Activated CD8-positive, alpha-beta memory T cell treated with anti-CD3 and anti-CD28 coated beads, Interleukin-2, amount 50 U/mL, for 24 hours (primary cell): ENCODE data around the gene KAZN.

Experiments used
- DNase-seq: peaks from one replicate; pipeline ENCODE4 v3.0.0-alpha.2; 2020; ENCODE audit errors: extremely low read depth

Gene KAZN

DNA sequence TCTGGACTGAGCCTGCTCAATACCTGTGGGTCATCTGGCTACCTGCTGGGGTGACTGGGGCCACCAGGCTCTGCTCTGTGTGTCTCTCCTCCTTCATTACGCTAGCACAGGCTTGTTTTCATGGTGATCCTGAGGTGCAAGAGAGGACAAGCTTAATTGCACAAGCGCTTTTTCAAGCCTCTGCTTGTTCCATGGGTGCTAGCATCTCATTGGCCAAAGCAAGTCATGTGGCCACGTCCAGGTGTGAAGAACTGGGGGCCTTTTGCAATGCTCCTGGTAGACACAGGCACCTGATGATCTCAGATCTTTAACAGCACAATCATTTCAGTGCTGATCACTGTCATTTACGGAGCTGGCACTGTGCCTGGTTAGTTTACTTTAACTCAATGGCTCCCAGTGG, 114.6 kb downstream of the KAZN start:
- no peak for DNase-seq

DNA sequence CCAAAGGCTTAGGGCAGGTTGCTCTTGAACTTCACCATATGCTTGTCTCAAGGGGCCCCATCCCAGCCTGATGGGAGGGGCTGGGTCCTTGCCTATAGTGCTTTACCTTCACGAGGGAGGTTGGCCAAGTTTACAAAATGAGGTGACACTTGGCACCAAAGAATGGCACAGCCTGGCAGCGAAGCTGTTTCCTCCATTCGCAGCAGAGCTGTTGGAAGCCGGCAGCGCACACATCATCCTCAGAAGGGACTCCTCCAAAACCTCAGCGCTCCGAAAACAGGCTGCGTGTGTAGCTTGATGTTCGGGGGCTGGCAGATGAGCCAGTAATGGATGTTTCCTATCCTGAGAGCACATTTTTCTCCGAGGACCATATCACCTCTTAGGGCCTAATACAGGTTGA, 116.8 kb downstream of the KAZN start:
- DNase-seq: no peak

DNA sequence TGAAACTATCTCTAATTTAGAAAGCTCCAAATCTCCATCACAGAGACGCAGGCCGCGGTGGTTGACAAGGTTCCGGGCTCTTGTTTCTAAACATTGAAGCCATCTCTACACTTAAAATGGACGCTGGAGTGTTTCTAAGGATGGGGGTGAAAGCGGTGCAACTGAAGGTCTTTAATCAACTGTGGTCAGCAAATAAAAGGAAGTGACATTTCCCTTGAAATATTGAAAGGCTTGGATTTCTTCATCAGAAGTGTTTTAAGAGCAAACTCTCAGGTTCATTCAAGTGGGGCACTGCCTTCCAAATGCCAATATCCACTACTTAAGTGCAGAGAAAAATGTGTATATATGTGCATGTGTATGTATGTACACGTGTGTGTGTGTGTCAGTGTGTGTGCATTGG, 117.3 kb downstream of the KAZN start:
- no peak for DNase-seq

DNA sequence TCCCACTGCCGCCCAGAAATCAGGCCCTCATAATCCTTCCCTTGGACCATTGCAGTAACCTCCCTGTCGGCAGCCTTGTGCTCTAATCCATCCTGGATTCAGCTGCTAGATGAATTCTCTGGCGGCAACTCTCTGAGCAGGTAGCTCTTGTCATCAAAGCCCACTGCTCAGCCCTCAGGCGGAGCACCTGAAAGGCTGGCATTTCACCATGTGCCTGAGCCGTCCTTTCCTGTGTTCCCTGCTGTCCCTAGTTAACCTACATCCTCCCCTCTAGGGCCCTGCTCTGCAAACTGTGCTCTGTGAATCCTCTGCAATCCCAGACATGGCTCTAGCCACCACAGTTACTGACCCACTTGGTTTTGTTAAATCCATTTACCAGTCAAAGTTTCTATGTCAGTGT, 118.0 kb downstream of the KAZN start:
- no peak for DNase-seq

DNA sequence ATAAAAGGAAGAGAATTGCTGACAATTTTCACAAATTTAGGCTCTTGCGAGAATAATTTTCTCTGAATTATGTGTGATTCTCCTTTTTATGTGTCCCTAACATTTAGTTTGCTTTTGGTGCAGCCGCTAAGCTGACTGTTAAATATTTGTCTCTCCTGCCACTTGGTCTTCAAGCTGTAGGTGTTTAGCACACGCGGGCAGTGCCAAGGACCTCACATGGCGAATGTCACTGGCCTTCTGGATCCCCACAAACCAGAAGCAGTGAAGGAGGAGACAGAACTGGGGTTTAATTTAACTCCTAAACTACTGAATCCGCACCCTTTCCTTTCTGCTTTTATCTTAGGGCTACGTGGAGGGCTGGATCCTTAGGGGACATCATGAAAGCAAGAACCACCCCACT, 120.0 kb downstream of the KAZN start:
- DNase-seq: no peak

DNA sequence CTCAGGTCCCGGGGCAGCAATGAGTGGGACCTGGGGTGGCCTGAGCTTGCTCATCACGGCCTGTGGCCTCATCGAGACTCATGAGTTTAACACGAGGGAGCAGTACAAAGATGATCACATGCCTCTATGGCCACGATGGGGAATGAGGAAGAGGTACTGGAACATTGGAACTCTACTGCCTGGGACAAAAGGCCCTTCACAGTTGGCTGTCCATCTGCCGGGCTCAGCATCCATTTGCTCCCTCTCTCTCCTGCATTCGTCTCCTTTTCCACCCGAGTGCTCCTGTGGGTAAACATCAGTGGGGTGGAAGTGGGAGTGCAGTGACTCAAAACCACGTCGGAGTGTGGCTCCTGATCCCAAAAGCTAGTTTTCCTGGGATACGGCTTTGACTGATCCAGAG, 124.9 kb downstream of the KAZN start:
- no peak for DNase-seq

DNA sequence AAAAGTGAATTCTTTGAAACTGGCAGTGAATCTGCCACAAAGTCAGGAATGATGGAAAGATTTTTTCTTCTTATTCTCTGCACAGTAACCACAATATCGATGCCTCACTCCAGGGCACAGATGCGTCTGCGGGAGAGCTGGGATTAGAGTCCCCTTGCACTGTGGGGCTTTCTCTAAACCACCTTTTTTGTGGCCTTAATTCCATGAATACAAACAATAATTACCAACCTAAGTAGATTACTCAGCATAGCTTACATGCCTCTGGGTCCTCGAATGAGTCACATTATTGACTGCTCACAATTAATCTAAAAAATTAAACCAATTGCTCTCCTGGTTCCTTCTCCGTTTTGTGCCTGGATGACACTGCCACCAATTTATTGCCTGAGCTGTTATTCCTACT, 125.8 kb downstream of the KAZN start:
- no peak for DNase-seq

DNA sequence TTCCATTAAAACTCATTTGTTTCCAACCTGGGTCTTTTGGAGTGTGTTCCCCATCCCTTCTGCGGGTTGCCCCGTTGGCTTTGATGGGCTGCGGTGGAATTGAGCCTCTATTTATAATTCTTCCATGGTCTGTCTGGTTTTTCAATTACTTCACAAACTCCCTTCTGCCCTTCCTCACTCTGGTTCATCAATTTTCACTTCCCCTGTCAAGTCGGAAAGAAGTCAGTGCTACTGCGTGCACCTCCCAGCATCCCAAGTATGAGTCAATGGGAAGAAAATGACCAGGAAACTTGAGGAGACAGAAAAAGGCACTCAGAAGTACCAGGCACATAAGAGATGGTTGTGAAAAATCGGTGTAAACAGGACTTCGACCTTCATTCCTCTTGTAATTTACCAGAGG, 126.2 kb downstream of the KAZN start:
- DNase-seq: no peak

DNA sequence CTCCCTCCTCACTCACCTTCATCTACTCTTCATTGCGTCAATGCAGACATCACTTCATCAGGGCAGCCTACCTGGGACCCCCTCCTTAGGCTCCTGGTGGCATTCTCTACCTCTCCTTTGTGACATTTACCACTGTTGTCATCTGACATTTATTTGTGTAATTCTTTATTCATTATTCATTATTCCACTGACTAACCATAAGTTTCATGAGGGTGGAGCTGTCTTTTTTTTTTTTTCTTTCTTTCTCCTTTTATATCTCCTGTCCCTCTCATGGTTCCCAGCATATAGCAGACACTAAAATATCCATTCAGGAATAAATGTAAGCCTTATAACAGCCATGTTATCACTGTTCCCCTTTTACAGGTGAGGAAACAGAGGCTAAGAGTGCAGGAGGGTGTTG, 126.8 kb downstream of the KAZN start:
- no peak for DNase-seq

DNA sequence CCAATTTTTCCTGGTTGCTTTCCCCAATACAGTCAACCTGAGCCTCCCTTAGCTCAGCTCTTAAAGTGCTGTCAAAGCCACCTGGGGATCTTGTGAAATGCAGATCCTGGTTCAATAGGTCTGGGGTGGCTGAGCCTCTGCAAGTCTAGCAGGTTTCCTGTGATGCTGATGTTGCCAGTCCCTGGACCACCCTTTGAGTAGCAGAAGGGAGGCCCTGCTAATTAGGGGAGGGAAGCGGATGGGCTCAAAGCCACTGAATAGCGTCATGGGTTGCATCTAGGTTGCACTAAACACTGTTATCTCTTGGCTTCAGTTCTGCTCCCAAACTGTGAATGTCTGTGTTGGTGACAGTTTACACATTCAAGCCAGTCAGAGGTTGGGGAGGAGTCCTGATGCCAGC, 127.2 kb downstream of the KAZN start:
- DNase-seq: no peak

DNA sequence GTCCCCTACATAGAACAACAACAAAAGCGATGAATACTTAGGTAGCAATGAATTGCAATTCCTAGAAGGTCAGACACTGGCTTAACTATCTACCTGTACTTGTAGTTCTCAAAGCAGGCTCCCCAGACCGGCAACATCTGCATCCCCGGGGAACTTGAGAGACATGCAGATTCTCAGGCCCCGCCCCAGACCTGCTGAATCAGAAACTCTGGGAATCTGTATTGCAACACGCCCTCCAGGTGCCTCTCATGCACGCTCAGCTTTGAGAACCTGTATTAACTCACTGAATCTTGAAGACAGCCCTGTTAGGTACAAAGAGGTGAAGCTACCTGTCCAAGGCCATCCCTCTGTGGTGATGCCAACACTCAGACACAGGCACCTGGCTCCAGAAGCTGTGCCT, 128.1 kb downstream of the KAZN start:
- no peak for DNase-seq

DNA sequence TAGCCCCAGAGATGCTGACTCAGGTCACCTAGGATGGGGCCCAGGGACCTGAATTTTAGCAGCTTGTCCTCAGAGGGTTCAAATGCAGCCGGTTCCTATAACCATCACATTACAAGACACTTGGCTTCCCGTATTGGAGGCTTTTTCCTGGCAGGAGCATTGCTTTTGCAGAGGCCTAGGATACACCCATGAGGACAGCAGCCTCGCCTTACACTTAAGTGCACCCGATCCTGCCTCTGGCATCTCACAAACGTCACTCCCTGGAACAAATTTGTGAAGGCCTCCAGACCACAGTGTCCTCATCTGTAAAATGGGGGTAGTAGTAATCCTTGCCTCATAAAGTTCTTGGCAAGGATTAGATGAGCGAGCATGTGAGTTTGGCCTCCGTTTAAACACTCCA, 130.0 kb downstream of the KAZN start:
- DNase-seq: no peak

DNA sequence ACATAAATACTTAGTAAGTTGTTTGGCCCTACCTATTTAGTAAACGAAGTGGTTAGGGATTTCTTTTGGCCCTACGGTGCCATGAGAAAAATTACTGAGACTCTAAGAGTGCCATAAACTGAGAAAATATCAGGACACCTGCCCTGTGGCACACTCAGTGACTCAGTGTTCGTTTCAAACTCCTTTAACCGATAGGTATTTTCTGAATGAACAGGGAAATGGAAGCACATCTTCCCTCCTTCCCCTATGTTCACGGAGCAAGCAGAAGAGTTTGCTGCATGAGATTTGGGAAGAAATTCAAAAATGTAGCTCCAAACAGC, 134.2 kb downstream of the KAZN start:
- DNase-seq: no peak

DNA sequence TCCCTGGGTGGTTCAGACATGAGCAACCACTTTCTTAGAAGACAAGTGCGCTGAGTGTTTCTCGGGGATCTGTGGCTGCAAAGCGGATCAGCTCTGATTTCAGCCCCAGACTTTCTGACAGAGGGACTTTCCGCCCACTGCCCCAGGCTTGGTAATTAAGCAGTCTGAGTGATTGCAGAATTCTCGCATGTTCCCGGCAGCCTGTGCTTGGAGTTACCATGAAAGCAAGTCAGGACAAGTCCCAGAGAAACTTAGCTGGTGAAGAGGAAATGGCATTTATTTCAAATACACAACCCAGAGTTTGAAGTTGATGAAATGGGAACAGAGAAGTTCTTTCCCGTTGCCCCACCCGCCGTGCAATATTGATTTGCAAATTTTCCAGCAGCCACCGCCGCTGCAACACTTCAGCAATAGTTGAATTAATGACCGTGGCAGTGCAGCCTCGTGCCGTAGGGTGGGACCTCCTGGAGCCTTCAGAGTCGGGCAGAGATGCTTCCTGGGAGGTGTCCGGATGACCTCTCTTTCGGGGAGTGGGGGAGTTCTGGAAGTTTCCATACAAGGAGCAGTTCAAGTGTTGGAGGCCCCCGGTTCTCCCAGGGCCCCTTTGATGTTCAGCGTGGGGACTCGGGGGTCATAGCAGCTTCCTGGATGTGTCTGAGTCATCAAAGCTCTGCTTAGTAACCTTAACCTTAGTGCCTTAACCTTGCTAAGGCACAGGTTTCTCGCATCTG, 134.7 kb downstream of the KAZN start:
- no peak for DNase-seq

DNA sequence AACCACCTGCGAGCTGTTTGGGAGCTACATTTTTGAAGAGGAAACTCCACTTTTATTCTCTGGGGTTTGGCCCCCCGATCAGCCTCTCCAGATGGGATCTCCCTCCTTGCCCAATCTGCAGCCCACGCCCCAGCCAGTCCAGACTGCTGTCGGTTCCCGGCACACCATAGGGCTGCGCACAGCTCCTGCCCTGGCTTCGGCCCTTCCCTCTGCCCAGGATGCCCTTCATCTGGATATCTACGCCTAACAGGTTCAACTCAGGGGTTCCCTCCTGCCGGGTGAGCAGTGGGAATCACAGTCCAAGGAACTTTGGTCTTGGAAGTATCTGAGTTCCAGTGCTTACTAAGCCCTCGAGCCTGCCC, 135.3 kb downstream of the KAZN start:
- DNase-seq: no peak

DNA sequence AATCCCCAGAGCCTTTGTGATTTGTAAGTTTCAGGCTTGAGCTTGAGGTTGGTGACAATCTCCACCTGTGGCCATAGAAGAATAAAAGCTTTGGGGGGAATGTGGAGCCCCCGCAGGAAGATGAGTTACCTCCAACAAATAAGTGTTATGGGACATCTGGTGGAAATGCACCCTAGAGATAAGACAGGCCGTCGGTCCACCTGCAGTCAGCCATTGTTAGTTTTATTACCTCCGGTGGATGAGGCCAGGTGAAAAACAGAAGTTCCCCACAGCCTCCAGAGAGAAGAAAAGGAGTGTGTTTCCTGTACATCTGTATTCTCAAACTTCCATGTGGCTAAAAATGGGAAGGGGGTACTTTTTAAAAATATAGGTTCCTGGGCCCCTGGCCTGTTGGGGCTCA, 137.4 kb downstream of the KAZN start:
- DNase-seq: no peak

DNA sequence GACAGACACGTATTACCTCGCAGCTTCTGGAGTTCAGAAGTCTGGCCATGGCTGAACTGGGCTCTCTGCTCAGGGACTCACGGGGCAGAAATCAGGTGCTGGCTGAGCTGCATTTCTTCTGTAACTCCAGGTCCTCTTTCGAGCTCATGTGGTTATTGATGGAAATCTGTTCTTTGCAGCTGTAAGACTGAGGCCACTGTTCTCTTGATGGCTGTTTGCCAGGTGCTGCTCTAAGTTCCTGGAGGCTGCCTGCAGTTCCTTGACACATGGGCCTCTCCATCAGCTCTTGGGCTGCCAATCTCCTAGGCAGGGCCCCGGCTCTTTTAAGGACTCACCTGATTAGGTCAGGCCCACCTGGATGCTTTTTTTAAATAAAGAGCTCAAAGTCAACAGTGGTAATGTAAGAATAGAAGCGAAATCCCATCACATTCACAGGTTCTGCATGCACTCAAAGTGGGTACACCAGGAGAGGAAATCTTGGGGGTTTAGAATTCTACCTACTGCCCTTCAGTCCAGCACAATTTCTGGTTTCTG, 139.1 kb downstream of the KAZN start:
- no peak for DNase-seq

DNA sequence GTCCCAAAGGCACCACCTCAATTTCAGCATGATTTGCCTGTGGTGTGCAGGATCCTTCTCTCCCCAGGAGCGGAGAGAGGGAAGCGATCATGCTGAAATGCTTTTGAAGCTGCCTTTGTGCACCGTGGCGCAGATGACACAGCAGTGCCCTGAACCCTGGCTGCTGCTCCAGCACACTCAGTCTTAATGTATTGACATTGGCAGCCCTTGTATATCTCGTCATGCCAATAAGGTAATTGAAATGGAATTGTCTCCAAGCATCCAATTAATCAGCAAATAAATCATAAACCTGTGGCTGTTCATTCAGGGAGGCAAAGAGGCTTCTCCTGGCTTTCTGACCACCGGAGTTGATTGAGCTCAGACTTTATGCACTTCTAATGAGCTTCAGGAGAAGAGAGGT, 139.8 kb downstream of the KAZN start:
- DNase-seq: no peak

DNA sequence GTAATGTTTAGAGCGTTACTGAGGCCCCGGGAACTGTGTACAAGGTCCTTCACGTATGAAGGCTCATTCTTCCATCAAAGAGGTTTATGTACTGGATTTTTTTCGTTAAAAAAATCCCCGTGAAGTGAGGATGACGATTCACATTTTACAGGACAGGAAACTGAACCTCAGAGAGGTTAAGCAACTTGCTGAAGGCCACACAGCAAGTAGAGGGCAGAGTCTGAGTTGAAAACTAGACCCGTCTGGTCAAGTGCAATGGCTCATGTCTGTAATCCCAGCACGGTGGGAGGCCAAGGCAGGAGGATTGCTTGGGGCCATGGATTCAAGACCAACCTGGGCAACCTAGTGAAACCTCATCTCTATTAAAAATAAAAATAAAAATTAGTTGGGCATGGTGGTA, 140.2 kb downstream of the KAZN start:
- DNase-seq: no peak

DNA sequence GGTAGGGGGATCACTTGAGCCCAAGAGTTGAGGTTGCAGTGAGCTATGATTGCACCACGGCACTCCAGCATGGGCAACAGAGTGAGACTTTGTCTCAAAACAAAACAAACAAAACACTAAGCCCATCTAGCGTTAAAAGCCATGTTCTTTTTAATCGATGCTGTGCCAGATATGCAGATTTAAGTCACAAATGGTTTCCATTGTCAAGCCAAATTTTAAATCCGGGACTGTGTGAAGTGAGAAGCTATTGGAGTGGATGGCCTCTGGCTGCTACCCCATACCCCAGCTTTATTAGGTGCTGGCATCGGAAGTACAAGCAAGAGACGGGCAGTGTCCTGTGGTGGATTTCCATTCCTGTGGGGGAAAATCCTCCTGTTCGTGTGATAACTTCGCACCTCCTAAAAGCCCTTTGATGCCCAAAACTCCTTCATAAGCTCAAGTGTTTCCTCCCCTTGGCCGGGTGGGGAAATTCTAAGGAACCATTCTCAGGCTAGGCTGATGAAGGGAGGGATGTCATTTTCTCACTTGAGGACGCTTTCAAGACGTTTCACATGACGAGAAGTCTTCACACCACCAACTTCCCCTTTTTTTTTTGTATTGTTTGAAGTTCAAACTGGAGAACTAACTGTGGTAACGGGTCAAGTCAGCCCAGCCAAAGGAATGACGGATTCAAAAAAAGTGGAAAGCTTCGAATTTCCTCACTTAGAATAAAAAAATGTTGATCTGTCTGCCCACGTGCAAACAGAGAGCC, 140.8 kb downstream of the KAZN start:
- DNase-seq: no peak

DNA sequence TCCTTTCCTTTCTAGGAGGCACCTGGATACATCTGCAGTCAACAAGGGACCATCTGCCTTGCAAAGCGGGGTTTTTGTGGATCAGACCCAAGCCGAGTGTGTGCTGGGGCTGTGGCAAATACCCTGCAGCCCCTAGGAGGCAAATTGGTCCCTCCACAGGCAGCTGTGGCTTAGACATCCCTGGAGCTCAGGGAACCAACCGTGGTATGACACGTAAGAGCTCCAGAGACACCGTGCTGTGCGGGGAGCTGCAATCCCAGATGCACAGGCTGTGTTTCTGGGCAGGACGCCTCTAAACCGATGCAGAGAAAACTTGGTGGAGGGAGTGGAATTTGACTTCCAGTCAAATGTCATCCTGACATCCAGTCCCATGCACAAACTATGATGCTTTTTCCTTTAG, 141.5 kb downstream of the KAZN start:
- DNase-seq: no peak

DNA sequence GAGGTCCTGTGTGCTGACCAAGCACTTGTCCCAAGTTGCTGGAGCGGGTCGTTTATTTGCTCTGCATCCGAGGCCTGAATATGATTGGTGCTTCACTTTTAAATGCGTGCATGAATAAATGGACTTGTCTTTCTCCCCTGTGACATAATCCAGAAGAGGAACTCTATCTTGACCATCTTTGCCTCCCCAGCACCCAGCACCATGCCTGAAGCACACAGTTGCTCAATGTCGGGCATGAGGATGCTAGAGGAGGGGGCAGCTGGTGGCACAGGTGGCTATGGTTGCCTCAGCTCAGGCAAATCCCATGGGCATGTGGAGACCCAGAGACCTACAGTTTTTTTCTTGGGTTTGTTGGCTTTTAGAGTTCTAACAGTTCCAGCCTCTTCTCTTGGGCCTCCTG, 142.6 kb downstream of the KAZN start:
- DNase-seq: no peak

DNA sequence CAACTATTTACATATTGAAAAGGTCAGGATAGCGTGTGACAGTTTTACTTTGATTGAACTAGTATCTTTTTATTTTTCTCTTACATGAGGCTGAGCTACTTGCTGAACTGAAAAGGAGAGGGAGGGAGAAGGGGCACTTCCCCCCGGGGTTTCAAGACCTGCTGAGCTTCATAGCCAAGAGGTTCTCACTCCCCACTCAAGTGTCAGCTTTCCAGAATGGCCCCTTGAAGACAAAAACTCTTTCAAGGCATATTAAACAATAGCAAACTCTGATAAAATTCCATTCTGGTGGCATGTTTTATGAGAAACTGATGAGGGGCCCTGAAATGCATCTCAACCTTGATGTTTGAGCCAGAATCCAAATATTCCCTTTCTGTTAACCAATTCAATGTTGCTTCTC, 143.0 kb downstream of the KAZN start:
- no peak for DNase-seq
